ENCODE results near the gene FRMD4B. TPM values are rescaled to one million over a fixed set of nuclear protein-coding genes. Genes with fewer than 3 reads are reported as not detected.

Gene FRMD4B
- total RNA-seq, 6 donors from 2014 or later: 48.0 to 136 (median 62.8) TPM

- no peak for ATAC-seq (ENCODE audit: low FRiP score in 2 of 2)
Observed at GRCh38 chr3:69384326-69384725, 1.6 kb downstream of the FRMD4B start.

DNA sequence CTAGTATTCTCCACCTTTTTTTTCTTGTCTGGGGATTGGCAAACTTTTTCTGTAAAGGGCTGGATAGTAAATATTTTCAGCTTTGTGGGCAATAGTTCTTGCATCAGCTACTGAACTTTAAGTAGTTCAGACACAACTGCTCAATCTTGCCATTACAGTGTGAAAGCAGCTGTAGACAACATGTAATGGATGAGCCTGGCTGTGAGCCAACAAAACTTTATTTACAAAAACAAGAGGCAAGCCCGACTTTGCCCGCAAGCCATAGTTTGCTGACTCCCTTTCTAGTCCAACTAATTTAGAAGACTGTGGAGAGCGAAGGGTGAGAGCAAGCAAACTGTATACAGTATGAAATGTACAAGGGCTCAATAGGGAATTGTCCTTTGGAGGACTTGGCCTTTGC lies 6.2 kb downstream of the FRMD4B start:
- peak overlapping the region in 1 of 4 donors; percentile 0 for H3K27ac ChIP-seq
- H3K27me3 ChIP-seq: no peaks in the 10 kb centered on the region
- H3K4me3 ChIP-seq: no peak overlapping the region
- no peak for DNase-seq
- no peaks in the 10 kb centered on the region for H3K9me3 ChIP-seq
- peaks cover 3 to 36% (median 16%) of the 10 kb centered on the region in 4 donors for H3K4me1 ChIP-seq
- WGBS, 2 donors: 47 to 65% methylated on average over 3 of the region's 3 CpGs
- TF ChIP-seq CTCF (IDR thresholded peaks at IDR 0.05) (no peak), POLR2A (IDR thresholded peaks at IDR 0.05) (no peak), POLR2AphosphoS5 (IDR thresholded peaks at IDR 0.05) (no peak), EP300 (IDR thresholded peaks at IDR 0.05) (no peak)
- H3K36me3 ChIP-seq: no peaks in the 10 kb centered on the region
- no peak for ATAC-seq (ENCODE audit: low FRiP score in 2 of 2)

More at GRCh38 chr3:69384326-69384725, 1.6 kb downstream of the FRMD4B start:
- 18 to 70% methylated on average over 1 of the region's 1 CpG for WGBS, 2 donors
- H3K4me1 ChIP-seq: peaks cover 22 to 43% (median 26%) of the 10 kb centered on the region in 4 donors
- no peak for DNase-seq
- H3K27me3 ChIP-seq: no peaks in the 10 kb centered on the region
- H3K27ac ChIP-seq: peak overlapping the region in 3 of 4 donors; percentile 13 to 78 (median 71)
- H3K36me3 ChIP-seq: no peaks in the 10 kb centered on the region
- TF ChIP-seq EP300 (IDR thresholded peaks at IDR 0.05): no peak
- TF ChIP-seq POLR2AphosphoS5 (IDR thresholded peaks at IDR 0.05): no peak
- TF ChIP-seq CTCF (IDR thresholded peaks at IDR 0.05): no peak
- TF ChIP-seq POLR2A (IDR thresholded peaks at IDR 0.05): peak in 1 of 4 donors; percentile 36
- no peaks in the 10 kb centered on the region for H3K9me3 ChIP-seq
- peak overlapping the region in 3 of 4 donors; percentile 51 to 71 (median 66) for H3K4me3 ChIP-seq

- Histone ChIP-seq H3K9me3 (no peaks in the 10 kb centered on the region), H3K27me3 (no peaks in the 10 kb centered on the region), H3K4me3 (no peak overlapping the region), H3K36me3 (no peaks in the 10 kb centered on the region), H3K27ac (peak overlapping the region in 2 of 4 donors; percentile 37 to 44), H3K4me1 (peaks cover 0 to 27% (median 14%) of the 10 kb centered on the region in 4 donors)
- ATAC-seq (ENCODE audit: low FRiP score in 2 of 2) (peak; percentile 82 to 89), DNase-seq (peak in 1 of 2 donors; percentile 76)
- WGBS, 2 donors: 68 to 72% methylated on average over 3 of the region's 3 CpGs
- no peak for TF ChIP-seq CTCF (IDR thresholded peaks at IDR 0.05)
- peak in 1 of 4 donors; percentile 45 for TF ChIP-seq EP300 (IDR thresholded peaks at IDR 0.05)
- peak in 1 of 2 donors; percentile 34 for TF ChIP-seq POLR2AphosphoS5 (IDR thresholded peaks at IDR 0.05)
- TF ChIP-seq POLR2A (IDR thresholded peaks at IDR 0.05): no peak
Observed at GRCh38 chr3:69378112-69378802, 7.6 kb downstream of the FRMD4B start.

GRCh38 chr3:69377262-69377661 lies 8.6 kb downstream of the FRMD4B start:
- H3K27ac ChIP-seq: peak overlapping the region in 2 of 4 donors; percentile 44 to 59
- H3K27me3 ChIP-seq: no peaks in the 10 kb centered on the region
- H3K36me3 ChIP-seq: no peaks in the 10 kb centered on the region
- ATAC-seq (ENCODE audit: low FRiP score in 2 of 2) (no peak), DNase-seq (no peak)
- no peaks in the 10 kb centered on the region for H3K9me3 ChIP-seq
- no peak overlapping the region for H3K4me3 ChIP-seq
- H3K4me1 ChIP-seq: peaks cover 0 to 27% (median 14%) of the 10 kb centered on the region in 4 donors
- WGBS, 2 donors: 71% methylated on average over 2 to 3 of the region's 3 CpGs
- TF ChIP-seq POLR2A (IDR thresholded peaks at IDR 0.05) (no peak), EP300 (IDR thresholded peaks at IDR 0.05) (no peak), POLR2AphosphoS5 (IDR thresholded peaks at IDR 0.05) (no peak), CTCF (IDR thresholded peaks at IDR 0.05) (no peak)

Data from upper lobe of left lung (tissue), 6 donors.